ENCODE data around the gene APP. TPM values are rescaled to one million over a fixed set of nuclear protein-coding genes. Genes with fewer than 3 reads are reported as not detected.
A peak's percentile ranks its signal among the peaks of the same experiment; 100 is the strongest.

Gene APP
- total RNA-seq, 2 donors from 2014 or later = 460 to 557 TPM

- TF ChIP-seq CTCF (conservative IDR thresholded peaks at IDR 0.05) = no peak
- H3K9ac ChIP-seq (ENCODE audit: extremely low read depth, low read length, poor library complexity, severe bottlenecking) = no peak overlapping the region
- 95 to 100% methylated on average over 2 to 3 of the region's 3 CpGs for WGBS, 2 experiments (ENCODE audit: insufficient coverage in 1 of 2, insufficient read length in 1 of 2)
- no peaks in the 10 kb centered on the region for H3K27me3 Mint-ChIP-seq (ENCODE audit: insufficient read depth)
- DNase-seq = no peak
- H3K27ac Mint-ChIP-seq = no peak overlapping the region
- H3K36me3 Mint-ChIP-seq (ENCODE audit: low read depth) = peaks cover 49% of the 10 kb centered on the region
- H3K36me3 ChIP-seq (ENCODE audit: control insufficient read depth, insufficient read depth, low read length) = peaks cover 66% of the 10 kb centered on the region
- no peaks in the 10 kb centered on the region for H3K9me3 Mint-ChIP-seq
- H3K4me1 ChIP-seq (ENCODE audit: control insufficient read depth, insufficient read depth, low read length) = peaks cover 3% of the 10 kb centered on the region
- H3K9me3 ChIP-seq (ENCODE audit: control insufficient read depth, low read length) = no peaks in the 10 kb centered on the region
- H3K4me3 Mint-ChIP-seq = no peak overlapping the region
- no peaks in the 10 kb centered on the region for H3K27me3 ChIP-seq (ENCODE audit: control insufficient read depth, insufficient read depth, low read length, poor library complexity, severe bottlenecking)
- H3K4me1 Mint-ChIP-seq = peaks cover 31% of the 10 kb centered on the region
- no peak overlapping the region for H3K27ac ChIP-seq (ENCODE audit: low read depth, low read length)
- H3K4me3 ChIP-seq (ENCODE audit: low read length) = no peak overlapping the region
These were observed 29.6 kb downstream of the APP start for GRCh38 chr21:26140926-26141325.

- peaks cover 38% of the 10 kb centered on the region for H3K4me1 Mint-ChIP-seq
- Histone ChIP-seq H3K4me3 (ENCODE audit: low read length) (no peak overlapping the region), H3K27me3 (ENCODE audit: control insufficient read depth, insufficient read depth, low read length, poor library complexity, severe bottlenecking) (no peaks in the 10 kb centered on the region), H3K4me1 (ENCODE audit: control insufficient read depth, insufficient read depth, low read length) (peaks cover 3% of the 10 kb centered on the region), H3K9ac (ENCODE audit: extremely low read depth, low read length, poor library complexity, severe bottlenecking) (no peak overlapping the region), H3K27ac (ENCODE audit: low read depth, low read length) (no peak overlapping the region), H3K36me3 (ENCODE audit: control insufficient read depth, insufficient read depth, low read length) (peaks cover 59% of the 10 kb centered on the region), H3K9me3 (ENCODE audit: control insufficient read depth, low read length) (no peaks in the 10 kb centered on the region)
- H3K4me3 Mint-ChIP-seq = no peak overlapping the region
- no peak for TF ChIP-seq CTCF (conservative IDR thresholded peaks at IDR 0.05)
- 93 to 94% methylated on average over 4 to 6 of the region's 6 CpGs for WGBS, 2 experiments (ENCODE audit: insufficient coverage in 1 of 2, insufficient read length in 1 of 2)
- H3K27me3 Mint-ChIP-seq (ENCODE audit: insufficient read depth) = no peaks in the 10 kb centered on the region
- peaks cover 45% of the 10 kb centered on the region for H3K36me3 Mint-ChIP-seq (ENCODE audit: low read depth)
- peak overlapping the region; percentile 28 for H3K27ac Mint-ChIP-seq
- DNase-seq = no peak
- no peaks in the 10 kb centered on the region for H3K9me3 Mint-ChIP-seq
These were observed 30.4 kb downstream of the APP start for GRCh38 chr21:26140164-26140579.

- no peak overlapping the region for H3K9ac ChIP-seq (ENCODE audit: extremely low read depth, low read length, poor library complexity, severe bottlenecking)
- H3K36me3 ChIP-seq (ENCODE audit: control insufficient read depth, insufficient read depth, low read length) = peaks cover 44% of the 10 kb centered on the region
- H3K27me3 ChIP-seq (ENCODE audit: control insufficient read depth, insufficient read depth, low read length, poor library complexity, severe bottlenecking) = no peaks in the 10 kb centered on the region
- H3K4me3 ChIP-seq (ENCODE audit: low read length) = no peak overlapping the region
- Mint-ChIP-seq H3K4me1 (peaks cover 53% of the 10 kb centered on the region), H3K4me3 (no peak overlapping the region), H3K27me3 (ENCODE audit: insufficient read depth) (no peaks in the 10 kb centered on the region), H3K27ac (no peak overlapping the region), H3K9me3 (no peaks in the 10 kb centered on the region), H3K36me3 (ENCODE audit: low read depth) (peaks cover 39% of the 10 kb centered on the region)
- H3K27ac ChIP-seq (ENCODE audit: low read depth, low read length) = no peak overlapping the region
- 100% methylated on average over 1 to 3 of the region's 6 CpGs for WGBS, 2 experiments (ENCODE audit: insufficient coverage in 1 of 2, insufficient read length in 1 of 2)
- DNase-seq = no peak
- H3K9me3 ChIP-seq (ENCODE audit: control insufficient read depth, low read length) = no peaks in the 10 kb centered on the region
- TF ChIP-seq CTCF (conservative IDR thresholded peaks at IDR 0.05) = no peak
- peaks cover 3% of the 10 kb centered on the region for H3K4me1 ChIP-seq (ENCODE audit: control insufficient read depth, insufficient read depth, low read length)
These were observed 31.8 kb downstream of the APP start for GRCh38 chr21:26138615-26139257.

All from endodermal cell (in vitro differentiated cells).